GM20431 (cell line): ENCODE measurements around the gene TMA7B.

Experiments used
- in situ Hi-C: fragments of 300-500 bp; cut with MseI, MboI; formaldehyde crosslinking; loops from one replicate; pipeline ENCODE4 v1.15.0; 2020; ENCODE audit warnings: low sequenced_read_pairs; ENCODE audit not compliant: unreplicated experiment

TMA7B gene

DNA sequence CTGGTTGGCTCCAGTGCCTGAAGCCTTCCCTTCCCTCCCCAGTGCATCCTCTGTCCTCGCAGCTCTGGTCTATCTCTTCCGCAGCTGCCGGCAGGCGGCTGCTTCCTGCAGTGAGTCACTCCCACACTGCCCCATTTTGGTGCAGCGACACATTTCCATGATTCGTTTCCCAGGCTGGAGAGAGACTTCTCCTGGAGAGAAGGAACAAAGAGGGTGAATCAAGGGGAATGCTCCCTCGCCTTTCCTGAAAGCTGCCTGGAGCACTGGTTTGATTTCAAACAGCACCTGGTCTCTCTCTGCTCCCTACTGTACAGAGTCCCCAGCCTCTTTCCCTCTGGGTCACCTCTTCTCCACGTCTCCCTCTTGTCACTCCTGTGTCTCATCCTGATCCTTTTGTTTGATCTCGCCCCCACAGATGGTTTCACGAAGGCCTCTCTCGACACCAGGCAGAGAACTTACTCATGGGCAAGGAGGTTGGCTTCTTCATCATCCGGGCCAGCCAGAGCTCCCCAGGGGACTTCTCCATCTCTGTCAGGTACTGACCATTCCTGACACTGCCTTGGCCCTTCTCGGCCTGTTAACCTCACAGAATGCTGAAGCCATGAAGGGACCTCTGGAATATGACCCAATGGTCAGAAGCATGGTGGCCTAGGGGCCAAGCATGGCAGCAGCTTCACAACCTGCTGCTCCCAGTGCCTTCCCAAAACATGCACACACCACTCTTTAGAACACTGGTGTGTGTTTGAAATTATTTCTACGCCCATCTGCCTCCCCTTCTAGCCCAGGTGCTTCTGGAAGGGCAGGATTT is at the start of gene TMA7B:
TMA7B (plus strand) TSS at position 758 of the 808 bp plus-strand sequence. CDS start 3,978 bp downstream, outside the sequence.
- in situ Hi-C loops, result no loop called here

DNA sequence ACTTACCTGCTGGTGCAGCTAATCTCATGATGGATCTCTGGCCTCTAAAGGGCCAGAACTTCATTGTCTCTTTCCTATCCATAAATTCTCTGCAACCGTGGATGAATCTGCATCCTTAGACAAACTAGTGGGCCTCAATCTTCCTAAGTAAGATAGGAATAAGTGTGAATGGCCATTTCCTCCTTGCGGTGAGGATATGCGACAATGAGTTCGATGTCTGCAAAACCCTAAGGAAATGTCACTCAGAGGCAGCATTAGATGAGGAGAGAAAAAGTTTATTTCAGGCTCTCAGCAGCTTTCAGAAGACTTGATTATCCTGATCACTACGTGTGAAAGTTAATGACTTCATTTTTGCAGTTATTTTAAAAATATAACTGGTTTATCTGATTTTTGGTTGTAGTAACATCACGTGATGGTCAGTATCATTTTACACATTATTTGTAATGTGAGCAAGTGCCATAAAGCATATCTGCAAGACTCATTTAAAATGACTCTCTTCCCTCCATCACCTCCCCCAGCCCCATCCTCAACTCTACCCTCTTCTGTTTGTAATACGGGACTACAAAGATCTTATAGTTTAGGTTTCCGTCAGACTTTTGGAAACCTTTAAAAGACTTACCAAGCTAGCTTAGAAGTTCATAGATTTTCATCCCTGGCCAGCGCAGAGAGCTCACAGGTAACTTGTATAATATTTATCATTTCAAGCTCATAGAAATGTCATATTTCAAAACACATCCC is 49.2 kb upstream of the TMA7B start:
- in situ Hi-C loops, result no loop called here

DNA sequence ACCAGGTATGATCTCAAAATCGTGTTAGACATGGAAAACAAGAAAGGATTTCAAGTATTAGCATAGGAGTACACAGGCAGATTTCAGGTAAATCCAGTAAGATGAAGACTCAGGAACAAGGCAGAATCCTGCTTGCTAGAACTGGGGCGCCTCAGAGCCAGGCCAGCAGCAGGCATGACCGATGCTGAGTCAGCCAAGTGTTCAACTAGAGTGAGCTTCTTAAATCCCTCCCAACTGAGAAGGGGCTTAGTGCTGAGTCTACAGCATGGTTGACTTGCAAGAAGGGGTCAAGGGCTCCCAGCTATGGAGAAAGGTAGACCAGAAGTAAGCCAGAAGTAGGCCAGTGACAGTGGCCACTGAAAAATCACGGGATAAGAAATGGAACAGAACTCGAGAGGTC is 46.9 kb upstream of the TMA7B start:
- in situ Hi-C loops, result no loop called here

DNA sequence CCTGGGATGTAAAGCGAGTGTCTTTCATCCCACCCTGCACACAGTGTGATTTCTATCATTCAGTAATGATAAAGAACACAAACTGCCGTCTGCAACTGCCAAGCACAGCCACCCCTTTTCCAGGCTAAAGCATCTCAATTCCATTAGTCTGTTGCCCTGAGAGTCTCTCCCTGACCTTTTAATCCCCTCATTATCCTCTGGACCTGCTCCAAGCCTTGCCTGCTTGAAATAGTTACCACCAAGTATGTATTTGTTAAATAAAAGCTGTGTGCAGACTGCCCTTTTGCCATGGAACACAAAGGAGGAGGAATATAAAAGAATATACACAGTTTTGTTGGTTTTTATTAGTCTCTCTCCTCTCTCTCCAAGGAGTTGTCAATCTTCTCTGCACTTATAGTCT is 46.3 kb upstream of the TMA7B start:
- in situ Hi-C loops, result no loop called here

DNA sequence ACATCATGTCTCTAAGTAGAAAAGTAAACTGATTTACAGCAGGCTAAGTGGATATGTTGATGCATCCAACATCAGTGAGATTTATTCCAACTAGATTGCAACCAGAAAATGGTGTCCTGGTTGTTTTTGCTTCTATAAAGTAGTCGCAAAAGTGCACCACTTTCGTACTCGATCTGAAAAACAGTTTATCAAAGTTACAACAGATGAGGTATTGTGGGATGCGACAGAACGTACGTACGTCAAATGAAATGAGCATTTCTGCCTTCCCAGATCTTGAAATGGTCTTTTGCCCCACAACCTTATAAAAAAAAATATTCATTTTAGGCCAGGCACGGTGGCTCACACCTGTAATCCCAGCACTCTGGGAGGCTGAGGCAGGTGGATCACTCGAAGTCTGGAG is 45.6 kb upstream of the TMA7B start:
- in situ Hi-C loops, result no loop called here

DNA sequence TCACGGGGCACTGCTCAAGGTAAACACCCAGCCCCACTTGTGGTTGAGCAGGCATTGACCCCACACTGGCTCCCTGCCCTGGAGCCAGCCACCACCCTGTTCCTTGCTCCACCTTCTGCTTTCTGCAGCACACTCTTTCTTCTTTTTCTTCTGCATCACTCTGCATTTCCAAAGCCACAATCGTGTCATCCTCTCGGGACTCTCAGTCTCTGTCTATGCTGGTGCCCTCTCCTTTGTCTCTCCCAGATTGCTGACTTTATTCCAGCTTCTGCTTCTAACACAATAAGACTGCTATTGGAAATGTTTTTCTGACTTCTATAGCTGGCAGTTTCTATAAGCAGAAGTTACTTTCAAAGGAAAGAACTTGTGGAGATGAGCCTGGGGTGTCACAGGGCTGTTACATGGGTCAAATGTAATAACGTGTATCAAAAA is 44.9 kb upstream of the TMA7B start:
- in situ Hi-C loops, result no loop called here

DNA sequence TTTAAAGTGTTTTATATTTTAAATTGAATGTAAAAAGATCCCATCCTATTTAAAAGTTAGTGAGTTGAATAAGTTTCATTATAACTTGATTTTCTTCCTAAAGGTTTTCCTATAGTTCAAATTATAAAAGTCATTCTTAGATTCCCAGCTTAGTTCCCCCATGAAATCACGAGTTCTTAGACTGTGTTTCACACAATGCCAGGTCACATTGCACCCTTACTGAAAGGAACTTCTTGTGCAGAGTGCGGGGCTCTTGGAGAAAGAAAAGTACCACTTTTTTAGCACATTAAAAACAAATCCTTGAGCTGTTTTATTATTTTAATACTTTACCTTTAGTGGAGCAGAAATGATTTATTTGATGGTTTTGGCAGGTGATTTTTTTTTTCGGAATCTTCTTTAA is 43.7 kb upstream of the TMA7B start:
- in situ Hi-C loops, result no loop called here

DNA sequence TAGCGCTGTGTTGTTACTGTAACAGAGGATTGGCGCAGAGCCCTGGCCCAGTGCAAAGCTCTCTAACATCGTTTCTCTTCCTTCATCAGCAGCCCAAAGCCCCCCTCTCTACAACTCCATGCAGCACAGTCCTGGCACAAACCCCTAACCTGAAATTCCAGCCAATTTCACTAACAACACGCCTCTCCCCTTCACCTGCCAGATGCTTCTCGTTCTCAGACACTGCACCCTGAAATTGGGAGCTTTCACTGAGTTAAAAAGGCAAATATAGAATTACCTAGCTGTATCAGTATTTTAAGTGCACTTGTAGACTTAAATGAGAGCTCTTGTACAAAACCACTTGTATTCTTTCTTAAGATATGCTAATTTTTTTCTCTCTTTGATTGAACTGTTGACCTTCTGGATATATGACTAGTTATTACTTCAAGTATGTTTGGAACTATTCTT is 43.0 kb upstream of the TMA7B start:
- in situ Hi-C loops, result no loop called here

DNA sequence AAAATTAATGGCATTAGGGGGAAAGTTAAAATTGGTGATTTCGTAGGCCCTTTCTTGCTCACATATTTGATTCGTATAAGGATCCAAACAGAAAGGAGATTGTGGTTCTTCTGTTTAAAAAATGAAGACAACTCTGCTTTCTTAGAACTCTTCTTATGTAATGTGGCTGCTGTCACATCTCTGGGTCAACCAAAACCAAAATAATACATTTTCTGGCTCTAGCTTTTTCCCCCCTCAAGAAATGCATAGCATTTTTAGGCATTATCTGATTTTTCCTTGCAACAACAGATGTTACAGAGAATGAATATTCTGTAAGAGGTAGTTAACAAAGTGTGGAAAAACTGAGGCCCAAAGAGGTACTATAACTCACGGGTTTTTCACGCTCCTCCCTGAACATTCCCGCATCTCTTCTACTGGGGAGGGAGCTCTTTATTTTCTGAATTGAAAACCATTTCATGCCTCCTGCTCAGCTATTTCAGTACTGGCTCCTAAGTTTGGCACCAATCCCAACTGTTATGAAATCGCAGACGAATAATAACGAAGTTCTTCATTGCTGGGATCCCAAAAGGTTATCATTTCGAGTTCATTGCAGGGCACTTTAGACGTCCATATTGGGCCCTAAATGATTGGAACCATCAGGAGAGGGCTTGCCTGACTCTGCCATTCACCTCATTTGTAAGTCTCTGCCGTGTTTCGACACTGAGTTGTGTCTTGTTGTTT is 42.3 kb upstream of the TMA7B start:
- in situ Hi-C loops, result no loop called here

DNA sequence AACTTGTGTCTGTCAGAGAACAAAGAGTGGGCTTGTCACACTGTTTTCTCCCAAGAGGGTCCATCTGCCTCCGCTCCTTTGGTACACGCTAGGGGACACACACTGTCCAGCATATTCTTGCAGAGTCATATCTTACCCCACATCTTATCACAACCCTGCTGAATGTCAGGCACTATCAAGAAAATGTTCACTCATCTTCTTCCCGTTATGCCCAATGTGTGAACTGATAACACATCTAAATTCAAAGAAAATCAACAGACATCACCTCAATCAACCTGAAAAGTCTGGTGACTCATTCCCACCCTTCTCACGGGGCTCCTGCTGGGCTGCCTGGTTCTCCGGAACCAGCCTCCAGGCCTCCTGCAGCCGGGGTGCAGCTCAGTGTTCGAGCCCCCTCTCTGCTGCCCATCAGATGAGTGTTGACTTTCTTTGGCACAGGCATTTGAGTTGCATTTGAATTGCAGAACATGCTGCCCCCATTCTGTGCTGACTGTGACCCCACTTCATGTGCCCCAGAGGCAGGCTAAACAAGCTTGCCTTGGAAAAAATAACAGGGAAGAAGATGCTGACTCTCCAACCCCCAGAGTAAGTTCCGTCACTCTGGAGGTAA is 40.0 kb upstream of the TMA7B start:
- in situ Hi-C loops, result no loop called here

DNA sequence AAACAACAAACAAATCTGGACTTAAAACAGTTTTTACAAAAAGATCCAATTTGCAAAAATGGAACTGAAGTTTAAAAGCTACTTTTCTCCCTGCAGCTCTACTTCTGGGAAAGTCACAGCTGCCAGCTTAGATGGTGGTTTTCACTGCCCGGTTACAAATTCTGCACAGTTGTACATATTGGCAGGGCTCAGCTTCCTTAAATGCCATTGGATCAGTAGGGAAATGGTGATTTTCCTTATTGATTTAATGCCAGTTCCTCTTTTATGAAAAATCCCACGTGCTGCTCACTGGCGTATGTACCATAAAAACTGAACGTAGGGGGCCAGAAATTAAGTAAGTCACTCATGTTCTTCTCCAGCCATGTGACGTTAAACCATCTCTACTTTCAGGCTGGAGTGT is 36.5 kb upstream of the TMA7B start:
- in situ Hi-C loops, result no loop called here

DNA sequence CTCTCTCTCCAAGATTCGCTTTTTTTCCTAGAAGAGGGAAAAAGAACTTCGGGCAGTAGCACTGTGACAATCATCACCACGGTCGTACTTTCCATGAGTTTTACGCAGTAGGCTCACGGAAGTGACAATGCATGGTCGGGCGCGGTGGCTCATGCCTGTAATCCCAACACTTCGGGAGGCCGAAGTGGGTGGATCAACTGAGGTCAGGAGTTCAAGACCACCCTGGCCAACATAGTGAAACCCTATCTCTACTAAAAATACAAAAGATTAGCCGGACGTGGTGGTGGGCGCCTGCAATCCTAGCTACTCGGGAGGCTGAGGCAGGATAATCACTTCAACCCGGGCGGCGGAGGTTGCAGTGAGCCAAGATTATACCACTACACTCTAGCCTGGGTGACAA is 35.9 kb upstream of the TMA7B start:
- in situ Hi-C loops, result no loop called here

DNA sequence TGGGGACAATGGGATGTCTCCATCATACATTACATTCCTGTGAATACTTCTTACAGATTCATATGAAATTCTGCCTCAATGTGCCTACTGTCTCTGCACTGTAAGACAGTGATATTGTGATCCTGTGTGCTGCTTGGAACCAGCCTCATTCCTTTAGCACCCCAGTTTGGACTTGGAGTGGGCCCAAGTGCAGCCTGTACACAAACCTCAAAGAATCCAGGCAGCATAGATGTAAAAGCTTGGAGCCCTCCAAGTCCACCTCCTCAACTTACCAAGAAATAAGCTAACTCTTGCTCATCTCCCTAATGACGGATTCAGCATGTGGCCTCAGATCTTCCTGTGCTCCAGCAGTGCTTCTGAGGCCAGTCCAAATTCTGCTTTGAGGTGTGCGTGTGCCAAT is 34.9 kb upstream of the TMA7B start:
- in situ Hi-C loops, result no loop called here

DNA sequence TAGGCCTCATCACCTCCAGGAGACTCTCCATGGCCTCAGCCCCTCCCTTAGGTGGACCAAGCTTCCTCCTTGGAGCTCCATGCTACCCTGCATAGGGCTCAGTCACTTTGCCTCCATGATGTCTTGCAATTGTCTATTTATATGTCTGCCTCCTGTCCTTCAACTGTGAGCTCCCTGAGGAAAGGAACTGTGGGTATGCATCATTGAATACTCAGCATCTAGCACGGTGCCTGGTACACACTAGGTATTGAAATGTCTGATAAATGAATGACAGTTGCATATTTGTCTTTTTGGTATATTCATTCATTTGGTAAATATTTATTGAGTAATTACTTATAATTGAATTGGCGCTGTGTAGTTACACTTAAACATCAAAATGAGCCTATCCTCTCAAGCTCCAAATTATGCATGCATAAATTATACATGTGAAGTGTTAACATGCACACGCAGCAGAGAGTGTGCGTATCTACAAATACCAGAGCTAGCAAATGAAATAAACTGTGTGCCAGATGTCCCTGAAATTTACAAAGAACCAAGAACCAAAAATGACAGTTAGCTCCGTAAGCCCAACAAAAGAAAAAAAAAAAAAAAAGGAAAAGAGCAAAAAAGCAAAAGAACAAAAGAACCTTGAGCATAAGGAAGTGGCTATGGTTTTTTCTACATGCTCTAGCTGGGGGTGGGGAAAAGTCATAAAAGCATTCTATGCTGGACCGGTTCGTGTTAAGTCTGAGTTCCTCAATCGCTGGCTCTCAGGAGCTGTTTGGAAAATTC is 34.1 kb upstream of the TMA7B start:
- in situ Hi-C loops, result no loop called here

DNA sequence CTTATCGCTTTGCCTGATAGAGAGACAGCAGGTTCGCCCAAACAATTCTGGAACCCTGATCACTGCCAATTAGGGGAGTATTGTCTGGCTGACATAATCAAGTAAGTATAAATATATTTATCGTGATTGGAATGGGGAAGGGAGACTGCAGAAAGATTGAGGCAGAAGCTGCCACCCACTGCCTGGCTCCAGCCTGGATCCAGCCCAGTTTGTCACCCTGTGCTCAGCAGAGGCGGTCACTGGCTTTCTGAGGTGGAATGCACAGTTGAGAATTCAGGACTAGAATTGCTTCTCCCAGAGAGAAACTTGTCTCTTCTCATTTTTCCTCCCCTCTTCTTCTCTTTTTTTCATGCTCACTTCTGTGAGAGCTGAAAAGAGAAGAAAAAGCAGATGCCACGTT is 33.4 kb upstream of the TMA7B start:
- in situ Hi-C loops, result no loop called here

DNA sequence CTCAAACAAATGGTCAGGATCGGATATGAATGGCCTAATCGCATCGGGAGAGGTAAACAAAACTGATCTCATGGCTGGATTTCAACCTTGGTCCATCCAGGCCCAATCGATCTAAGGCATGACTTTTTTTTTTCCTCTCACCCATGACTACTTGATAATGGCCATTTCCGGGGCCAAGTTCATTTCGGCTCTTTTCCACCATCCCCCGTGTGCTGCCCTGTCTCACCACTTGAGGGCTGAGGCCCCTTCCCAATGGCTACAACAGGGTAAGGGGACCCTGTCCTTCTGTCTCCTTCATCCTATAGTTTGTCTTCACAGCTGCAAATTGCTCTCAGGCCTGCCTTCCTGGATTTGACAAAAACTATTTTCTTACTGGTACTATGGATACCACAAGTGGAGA is 32.7 kb upstream of the TMA7B start:
- in situ Hi-C loops, result no loop called here

DNA sequence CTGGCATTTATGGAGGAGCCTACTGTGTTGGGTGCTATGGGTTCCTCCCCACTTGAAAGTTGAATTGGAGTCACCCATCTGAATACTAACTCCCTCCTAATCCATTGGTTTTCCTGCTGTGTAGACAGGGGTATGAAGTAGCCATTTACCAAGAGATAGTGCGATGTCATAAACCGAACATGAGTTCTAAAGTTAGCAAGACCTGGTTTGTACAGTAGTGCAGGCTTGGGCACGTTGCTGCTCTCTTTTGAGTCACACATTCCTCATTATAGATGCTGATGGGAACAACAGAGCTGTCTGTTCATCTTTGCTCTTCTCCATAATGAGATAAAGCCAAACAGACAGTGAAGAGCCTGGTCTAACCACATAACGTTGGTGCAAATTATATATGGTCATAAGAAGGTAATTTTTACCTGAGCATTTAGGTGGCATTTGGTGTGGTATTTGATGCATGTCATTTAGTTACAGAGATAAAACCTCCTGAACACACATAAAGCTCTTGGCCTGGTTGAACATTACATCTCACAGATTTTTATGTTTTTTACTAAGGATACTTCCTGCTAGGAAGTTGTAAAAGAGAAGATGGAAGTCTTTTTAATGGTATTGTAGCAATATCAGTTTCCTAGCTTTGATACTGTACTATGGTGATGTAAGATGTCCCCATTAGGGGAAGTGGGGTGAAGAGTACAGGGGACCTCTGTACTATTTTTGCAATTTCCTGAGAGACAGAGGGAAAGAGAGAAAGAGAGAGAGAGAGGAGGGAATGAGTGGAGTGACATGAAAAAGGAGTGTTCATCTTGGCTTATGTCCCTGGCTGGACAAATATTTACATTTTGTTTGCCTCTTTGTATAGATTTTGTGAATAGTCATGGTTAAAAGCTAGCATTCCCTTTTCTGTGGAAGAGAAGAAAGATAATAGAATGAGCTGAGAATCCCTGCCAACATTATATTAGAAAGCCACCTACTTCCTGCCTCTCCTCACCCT is 31.4 kb upstream of the TMA7B start:
- in situ Hi-C loops, result no loop called here

DNA sequence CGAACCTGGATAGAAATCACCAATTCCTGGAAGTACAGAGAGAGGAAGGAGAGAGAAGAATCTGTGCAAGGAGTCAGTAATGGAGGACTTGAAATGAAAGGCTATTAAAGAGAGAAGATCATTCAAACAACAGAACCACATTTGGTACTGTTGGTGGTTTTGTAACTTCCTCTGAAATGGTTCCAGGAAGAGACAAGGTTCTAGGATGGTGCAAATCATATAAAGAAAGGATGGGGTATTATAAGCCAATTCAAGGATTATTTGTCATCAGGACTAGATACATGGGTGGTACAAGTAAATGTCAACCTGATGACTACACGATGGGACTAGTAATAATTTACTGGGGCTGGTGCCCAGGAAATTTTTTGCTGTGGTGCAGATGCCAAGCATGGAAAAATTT is 28.9 kb upstream of the TMA7B start:
- in situ Hi-C loops, result no loop called here

DNA sequence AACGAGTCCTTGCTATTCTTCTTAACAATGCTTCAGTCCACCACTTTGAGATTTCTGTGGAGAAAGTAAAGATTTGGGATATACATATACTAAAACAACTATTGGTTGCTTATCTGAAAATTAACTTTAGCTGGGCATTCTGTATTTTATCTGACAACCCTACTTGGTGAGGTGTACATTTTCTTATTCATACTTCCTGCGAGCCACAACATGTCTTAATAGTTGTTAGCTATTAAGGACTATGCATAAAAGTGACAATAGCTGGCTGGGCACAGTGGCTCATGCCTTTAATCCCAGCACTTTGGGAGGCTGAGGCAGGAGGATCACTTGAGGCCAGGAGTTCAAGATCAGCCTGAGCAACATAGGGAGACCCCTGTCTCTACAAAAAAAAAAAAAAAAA is 28.0 kb upstream of the TMA7B start:
- in situ Hi-C loops, result no loop called here
